Glomerular endothelial cell (primary cell): ENCODE data around the gene FREY1. TPM values are rescaled to one million over a fixed set of nuclear protein-coding genes. Genes with fewer than 3 reads are reported as not detected.

Experiments
- DNase-seq: peaks from one replicate; pipeline ENCODE4 v3.0.0-alpha.2; 2011; ENCODE audit warnings: low read depth, low spot score; ENCODE audit errors: extremely low read depth
- total RNA-seq: library from RNA; depleted of rRNA; stranded (reverse); fragments of >200 nt; gene quantifications from 2 replicates; pipeline ENCODE4 v1.2.3, GENCODE V29; 2015

The FREY1 gene
- total RNA-seq, 1 donor from 2014 or later, result 0.29 TPM

- no peak for DNase-seq
Measured at GRCh38 chr11:45929486-45930030, 22.5 kb upstream of the FREY1 start.

- DNase-seq, result no peak
Measured at GRCh38 chr11:45928535-45929215, 21.6 kb upstream of the FREY1 start.

- DNase-seq, result no peak
Measured at GRCh38 chr11:45927684-45928413, 20.8 kb upstream of the FREY1 start.

GRCh38 chr11:45927332-45927683, 20.2 kb upstream of the FREY1 start:
- no peak for DNase-seq

- no peak for DNase-seq
Measured at GRCh38 chr11:45926536-45927331, 19.7 kb upstream of the FREY1 start.

- no peak for DNase-seq
Measured at GRCh38 chr11:45926001-45926401, 18.9 kb upstream of the FREY1 start.

- no peak for DNase-seq
Measured at GRCh38 chr11:45925550-45925949, 18.5 kb upstream of the FREY1 start.

GRCh38 chr11:45924927-45925326, 17.9 kb upstream of the FREY1 start:
- no peak for DNase-seq

- DNase-seq, result no peak
Measured at GRCh38 chr11:45924036-45924915, 17.2 kb upstream of the FREY1 start.

- DNase-seq, result no peak
Measured at GRCh38 chr11:45922425-45923082, 15.5 kb upstream of the FREY1 start, which contains the start of gene LARGE2. LARGE2 (plus strand) TSS chr11:45922656; CDS start chr11:45922883, 227 bp downstream.

- no peak for DNase-seq
Measured at GRCh38 chr11:45921561-45922424, 14.7 kb upstream of the FREY1 start.

GRCh38 chr11:45920531-45921477, 13.7 kb upstream of the FREY1 start:
- DNase-seq, result no peak

- DNase-seq, result no peak
Measured at GRCh38 chr11:45919806-45920530, 12.9 kb upstream of the FREY1 start.

GRCh38 chr11:45918962-45919675, 12.0 kb upstream of the FREY1 start:
- no peak for DNase-seq

GRCh38 chr11:45918331-45918941, 11.4 kb upstream of the FREY1 start:
- no peak for DNase-seq
